ENCODE measurements around the gene KAT6B. TPM values are rescaled to one million over a fixed set of nuclear protein-coding genes. Genes with fewer than 3 reads are reported as not detected.
A peak's percentile ranks its signal among the peaks of the same experiment; 100 is the strongest.

KAT6B gene
- total RNA-seq, 1 donor from 2014 or later = 47.1 TPM

- intact Hi-C loops (cut with micrococcal nuclease) = no loop called here
- DNase-seq (no peak), ATAC-seq (no peak)
These were observed 141.7 kb downstream of the KAT6B start for GRCh38 chr10:74967911-74968666.

GRCh38 chr10:74968667-74969061 lies 142.3 kb downstream of the KAT6B start:
- intact Hi-C loops (cut with micrococcal nuclease) = no loop called here
- ATAC-seq (no peak), DNase-seq (no peak)

GRCh38 chr10:74969093-74969492 lies 142.7 kb downstream of the KAT6B start:
- no peak for DNase-seq
- intact Hi-C loops (cut with micrococcal nuclease) = no loop called here
- ATAC-seq = no peak

GRCh38 chr10:74969530-74969929 lies 143.1 kb downstream of the KAT6B start:
- intact Hi-C loops (cut with micrococcal nuclease) = no loop called here
- DNase-seq (no peak), ATAC-seq (no peak)

- ATAC-seq = no peak
- intact Hi-C loops (cut with micrococcal nuclease) = no loop called here
- no peak for DNase-seq
These were observed 147.5 kb downstream of the KAT6B start for GRCh38 chr10:74973741-74974392.

GRCh38 chr10:74975758-74976157 lies 149.4 kb downstream of the KAT6B start:
- no peak for DNase-seq
- intact Hi-C loops (cut with micrococcal nuclease) = no loop called here
- ATAC-seq = no peak

GRCh38 chr10:74976565-74976964 lies 150.2 kb downstream of the KAT6B start:
- intact Hi-C loops (cut with micrococcal nuclease) = no loop called here
- DNase-seq (no peak), ATAC-seq (no peak)

GRCh38 chr10:74977072-74977471 lies 150.7 kb downstream of the KAT6B start:
- intact Hi-C loops (cut with micrococcal nuclease) = no loop called here
- DNase-seq (no peak), ATAC-seq (no peak)

- DNase-seq (no peak), ATAC-seq (no peak)
- intact Hi-C loops (cut with micrococcal nuclease) = no loop called here
These were observed 151.8 kb downstream of the KAT6B start for GRCh38 chr10:74977913-74978847.

GRCh38 chr10:74981831-74982633 lies 155.6 kb downstream of the KAT6B start:
- intact Hi-C loops (cut with micrococcal nuclease) = no loop called here
- ATAC-seq (no peak), DNase-seq (no peak)

GRCh38 chr10:74982634-74982982 lies 156.2 kb downstream of the KAT6B start:
- intact Hi-C loops (cut with micrococcal nuclease) = no loop called here
- ATAC-seq (no peak), DNase-seq (no peak)

- DNase-seq (no peak), ATAC-seq (no peak)
- intact Hi-C loops (cut with micrococcal nuclease) = no loop called here
These were observed 157.0 kb downstream of the KAT6B start for GRCh38 chr10:74983383-74983782.

GRCh38 chr10:74987339-74988053 lies 161.1 kb downstream of the KAT6B start:
- intact Hi-C loops (cut with micrococcal nuclease) = no loop called here
- DNase-seq (no peak), ATAC-seq (peak; percentile 28)

GRCh38 chr10:74988054-74988775 lies 161.8 kb downstream of the KAT6B start:
- DNase-seq = no peak
- intact Hi-C loops (cut with micrococcal nuclease) = no loop called here
- peak; percentile 70 for ATAC-seq

- DNase-seq (no peak), ATAC-seq (peak; percentile 21)
- intact Hi-C loops (cut with micrococcal nuclease) = no loop called here
These were observed 162.6 kb downstream of the KAT6B start for GRCh38 chr10:74988832-74989561.

- intact Hi-C loops (cut with micrococcal nuclease) = no loop called here
- DNase-seq (no peak), ATAC-seq (no peak)
These were observed 165.0 kb downstream of the KAT6B start for GRCh38 chr10:74991435-74991834.

GRCh38 chr10:74992068-74992467 lies 165.7 kb downstream of the KAT6B start:
- intact Hi-C loops (cut with micrococcal nuclease) = no loop called here
- no peak for ATAC-seq
- DNase-seq = no peak
